Activated B cell treated with CpG ODN at 0.5 μM for 24 hours (primary cell): ENCODE measurements around the gene COX17. TPM values are rescaled to one million over a fixed set of nuclear protein-coding genes. Genes with fewer than 3 reads are reported as not detected.

ENCODE experiments used
- ATAC-seq: fragments of 200-7000 bp; cut with Tn5 transposase; one replicate; pipeline ENCODE4 v1.10.0; 2021; ENCODE audit warnings: low read depth, mild to moderate bottlenecking, moderate library complexity
- CTCF ChIA-PET: fragments of 350-600 bp; sonication (Branson Sonifier 250); formaldehyde crosslinking; loops from one replicate; lab custom pipeline; 2021; ENCODE audit warnings: antibody characterized with exemption; lab: Charles Lee
- POLR2A ChIA-PET: fragments of 350-600 bp; sonication (Branson Sonifier 250); formaldehyde crosslinking; loops from one replicate; lab custom pipeline; 2021; ENCODE audit warnings: antibody characterized with exemption; lab: Charles Lee
- DNase-seq: peaks from one replicate; pipeline ENCODE4 v3.0.0; 2022
- H3K27ac Mint-ChIP-seq: one replicate; pipeline ENCODE4 v1.8.0; 2020; ENCODE audit warnings: mixed read lengths
- H3K27me3 Mint-ChIP-seq: one replicate; pipeline ENCODE4 v1.8.0; 2021; ENCODE audit warnings: mixed read lengths
- H3K36me3 Mint-ChIP-seq: one replicate; pipeline ENCODE4 v1.8.0; 2021; ENCODE audit warnings: low read depth, mixed read lengths
- H3K4me1 Mint-ChIP-seq: one replicate; pipeline ENCODE4 v1.8.0; 2021; ENCODE audit warnings: mixed read lengths
- H3K4me3 Mint-ChIP-seq: one replicate; pipeline ENCODE4 v1.8.0; 2020; ENCODE audit warnings: mild to moderate bottlenecking, mixed read lengths
- H3K9me3 Mint-ChIP-seq: one replicate; pipeline ENCODE4 v1.8.0; 2020; ENCODE audit warnings: mixed read lengths
- intact Hi-C: fragments of 100-400 bp; cut with micrococcal nuclease; formaldehyde crosslinking; loops from one replicate; pipeline ENCODE4 v1.15.1; 2024
- total RNA-seq: library from RNA; stranded (reverse); gene quantifications from 2 replicates; pipeline ENCODE4 v1.2.3, GENCODE V29; 2022
- TF ChIP-seq, protein P1 (sequence below): fragments of 200-600 bp; IDR thresholded peaks from one replicate; pipeline ENCODE4 v1.8.0; 2022; ENCODE audit warnings: antibody characterized with exemption, mild to moderate bottlenecking

The COX17 gene
- total RNA-seq, 1 donor from 2014 or later: 58.8 TPM

DNA sequence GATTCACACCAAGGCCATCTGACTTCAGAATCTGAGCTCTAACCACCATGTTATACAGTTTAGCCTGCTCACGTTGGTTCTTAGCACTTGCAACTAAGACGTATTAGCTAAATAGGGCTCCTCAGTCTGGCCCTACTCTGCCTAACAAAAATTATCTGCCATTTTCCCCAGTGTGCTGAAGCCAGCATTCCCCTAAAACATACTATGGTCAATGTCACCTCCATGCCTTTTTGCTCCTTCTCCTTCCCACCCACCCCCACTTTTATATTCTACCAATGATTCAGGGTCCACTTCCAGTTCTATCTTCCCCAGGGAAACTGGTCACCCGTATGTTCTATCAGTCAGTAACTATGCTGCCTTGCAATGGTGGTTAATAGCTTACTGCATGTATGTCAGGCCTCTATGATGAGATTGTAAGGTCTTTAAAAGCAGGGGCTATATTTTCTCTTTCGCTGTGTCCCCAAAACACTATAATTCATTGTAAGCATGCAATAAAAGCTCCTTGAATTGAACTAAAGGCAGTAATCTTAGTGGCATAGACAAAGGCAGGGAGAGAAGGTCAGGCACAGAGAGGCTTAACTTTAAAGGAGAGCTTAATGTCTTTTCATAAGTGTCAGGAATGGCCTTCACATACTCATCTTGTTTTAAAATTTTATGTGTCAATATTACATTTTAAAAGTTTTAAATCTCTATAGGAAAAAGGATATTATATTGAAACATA is 40.2 kb downstream of the COX17 start:
- peaks cover 49% of the 10 kb centered on the region for H3K4me1 Mint-ChIP-seq
- DNase-seq (no peak), ATAC-seq (no peak)
- H3K27me3 Mint-ChIP-seq: no peaks in the 10 kb centered on the region
- POLR2A ChIA-PET: interaction anchor here (0.6 to 3.4 kb wide), 6 partner anchors 9 to 78 kb away, joined by 3 to 51 read pairs (median 10); partner anchors contain the start of gene COX17
- no peaks in the 10 kb centered on the region for H3K9me3 Mint-ChIP-seq
- no peak overlapping the region for H3K4me3 Mint-ChIP-seq
- peaks cover 14% of the 10 kb centered on the region for H3K36me3 Mint-ChIP-seq
- TF ChIP-seq, protein P1, sequence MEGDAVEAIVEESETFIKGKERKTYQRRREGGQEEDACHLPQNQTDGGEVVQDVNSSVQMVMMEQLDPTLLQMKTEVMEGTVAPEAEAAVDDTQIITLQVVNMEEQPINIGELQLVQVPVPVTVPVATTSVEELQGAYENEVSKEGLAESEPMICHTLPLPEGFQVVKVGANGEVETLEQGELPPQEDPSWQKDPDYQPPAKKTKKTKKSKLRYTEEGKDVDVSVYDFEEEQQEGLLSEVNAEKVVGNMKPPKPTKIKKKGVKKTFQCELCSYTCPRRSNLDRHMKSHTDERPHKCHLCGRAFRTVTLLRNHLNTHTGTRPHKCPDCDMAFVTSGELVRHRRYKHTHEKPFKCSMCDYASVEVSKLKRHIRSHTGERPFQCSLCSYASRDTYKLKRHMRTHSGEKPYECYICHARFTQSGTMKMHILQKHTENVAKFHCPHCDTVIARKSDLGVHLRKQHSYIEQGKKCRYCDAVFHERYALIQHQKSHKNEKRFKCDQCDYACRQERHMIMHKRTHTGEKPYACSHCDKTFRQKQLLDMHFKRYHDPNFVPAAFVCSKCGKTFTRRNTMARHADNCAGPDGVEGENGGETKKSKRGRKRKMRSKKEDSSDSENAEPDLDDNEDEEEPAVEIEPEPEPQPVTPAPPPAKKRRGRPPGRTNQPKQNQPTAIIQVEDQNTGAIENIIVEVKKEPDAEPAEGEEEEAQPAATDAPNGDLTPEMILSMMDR: no peak
- CTCF ChIA-PET: interaction anchor here (1.2 to 1.7 kb wide), 2 partner anchors 9 to 77 kb away, joined by 4 to 6 read pairs; no protein-coding TSS in a partner anchor
- intact Hi-C loops: no loop called here
- peak overlapping the region; percentile 98 for H3K27ac Mint-ChIP-seq

GRCh38 chr3:119636249-119636648 is 41.0 kb downstream of the COX17 start:
- TF ChIP-seq, protein P1: no peak
- Mint-ChIP-seq H3K4me3 (no peak overlapping the region), H3K9me3 (no peaks in the 10 kb centered on the region), H3K27ac (no peak overlapping the region), H3K36me3 (peaks cover 8% of the 10 kb centered on the region), H3K27me3 (no peaks in the 10 kb centered on the region), H3K4me1 (peaks cover 51% of the 10 kb centered on the region)
- intact Hi-C loops: no loop called here
- POLR2A ChIA-PET: interaction anchor here (2.9 to 3.4 kb wide), 2 partner anchors 8 to 40 kb away, joined by 20 to 51 read pairs; partner anchors contain the start of gene COX17
- DNase-seq (no peak), ATAC-seq (no peak)
- CTCF ChIA-PET: interaction anchor here (1.2 kb wide), 1 partner anchor 8 kb away, joined by 4 read pairs; no protein-coding TSS in a partner anchor

GRCh38 chr3:119635719-119636118 is 41.5 kb downstream of the COX17 start:
- ChIA-PET POLR2A (interaction anchor here (3.4 kb wide), 1 partner anchor 7 kb away, joined by 51 read pairs; no protein-coding TSS in a partner anchor), CTCF (no interaction called here)
- Mint-ChIP-seq H3K27ac (no peak overlapping the region), H3K4me3 (no peak overlapping the region), H3K36me3 (peaks cover 7% of the 10 kb centered on the region), H3K9me3 (no peaks in the 10 kb centered on the region), H3K27me3 (no peaks in the 10 kb centered on the region), H3K4me1 (peaks cover 55% of the 10 kb centered on the region)
- DNase-seq (no peak), ATAC-seq (no peak)
- TF ChIP-seq, protein P1: no peak
- intact Hi-C loops: no loop called here

- ChIA-PET POLR2A (no interaction called here), CTCF (no interaction called here)
- no peak overlapping the region for H3K4me3 Mint-ChIP-seq
- ATAC-seq (no peak), DNase-seq (no peak)
- no peaks in the 10 kb centered on the region for H3K27me3 Mint-ChIP-seq
- TF ChIP-seq, protein P1: no peak
- peaks cover 58% of the 10 kb centered on the region for H3K4me1 Mint-ChIP-seq
- H3K36me3 Mint-ChIP-seq: no peaks in the 10 kb centered on the region
- H3K27ac Mint-ChIP-seq: no peak overlapping the region
- no peaks in the 10 kb centered on the region for H3K9me3 Mint-ChIP-seq
- intact Hi-C loops: no loop called here
These were observed 44.4 kb downstream of the COX17 start for GRCh38 chr3:119632829-119633228.

GRCh38 chr3:119632216-119632615 is 45.0 kb downstream of the COX17 start:
- TF ChIP-seq, protein P1: no peak
- H3K9me3 Mint-ChIP-seq: no peaks in the 10 kb centered on the region
- peaks cover 58% of the 10 kb centered on the region for H3K4me1 Mint-ChIP-seq
- ChIA-PET CTCF (no interaction called here), POLR2A (interaction anchor here (0.5 kb wide), 1 partner anchor 175 kb away, joined by 3 read pairs; no protein-coding TSS in a partner anchor)
- intact Hi-C loops: no loop called here
- no peak overlapping the region for H3K4me3 Mint-ChIP-seq
- ATAC-seq: no peak
- no peaks in the 10 kb centered on the region for H3K36me3 Mint-ChIP-seq
- H3K27me3 Mint-ChIP-seq: no peaks in the 10 kb centered on the region
- DNase-seq: no peak
- H3K27ac Mint-ChIP-seq: peak overlapping the region; percentile 35
